Adipocyte (in vitro differentiated cells): ENCODE results near the gene HMCN1.

Source experiments
- DNase-seq: peaks from one replicate; pipeline ENCODE4 v3.0.0-alpha.2; 2015; ENCODE audit warnings: low read depth
- H3K27me3 ChIP-seq: replicated peaks from 2 replicates; pipeline ENCODE4 v1.7.0; 2013; ENCODE audit warnings: mild to moderate bottlenecking, low read length, moderate library complexity; ENCODE audit not compliant: control insufficient read depth, insufficient read depth
- H3K36me3 ChIP-seq: 2 replicates; pipeline ENCODE4 v1.7.0; 2013; ENCODE audit warnings: low read length, mild to moderate bottlenecking, moderate library complexity; ENCODE audit not compliant: control insufficient read depth, insufficient read depth, severe bottlenecking
- H3K4me1 ChIP-seq: 2 replicates; pipeline ENCODE4 v1.7.0; 2013; ENCODE audit warnings: mild to moderate bottlenecking, low read length, moderate library complexity; ENCODE audit not compliant: control insufficient read depth, insufficient read depth
- H3K4me3 ChIP-seq: 2 replicates; pipeline ENCODE4 v1.7.0; 2013; ENCODE audit warnings: mild to moderate bottlenecking, low read length, moderate library complexity
- H3K9ac ChIP-seq: 2 replicates; pipeline ENCODE4 v1.7.0; 2013; ENCODE audit warnings: mild to moderate bottlenecking, low read length, moderate library complexity
- H3K9me3 ChIP-seq: 2 replicates; pipeline ENCODE4 v1.7.0; 2013; ENCODE audit warnings: mild to moderate bottlenecking, low read length, moderate library complexity; ENCODE audit not compliant: control insufficient read depth

Gene HMCN1

DNA sequence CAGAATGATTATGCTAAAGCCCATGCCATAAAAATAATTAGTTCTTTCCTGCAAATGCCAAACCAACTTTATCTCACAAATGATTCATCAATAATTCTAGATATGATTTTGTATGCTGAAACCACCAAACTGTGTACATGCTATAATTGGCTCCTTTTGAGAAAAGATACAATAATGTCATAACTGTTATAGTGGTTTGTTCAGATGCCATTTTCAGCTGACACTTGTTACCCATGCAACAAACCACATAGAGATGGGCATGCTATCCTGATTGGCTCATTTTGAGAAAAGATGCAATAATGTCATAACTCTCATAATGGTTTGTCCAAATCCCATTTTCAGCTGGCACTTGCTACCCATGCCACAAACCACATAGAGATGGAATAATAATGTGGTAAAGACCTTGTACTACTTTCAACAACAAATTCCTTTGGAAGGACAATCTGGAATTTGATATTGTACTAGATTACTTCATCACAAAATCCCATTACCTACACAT lies 357.1 kb downstream of the HMCN1 start:
- Histone ChIP-seq H3K4me1 (peaks cover 14% of the 10 kb centered on the region), H3K9ac (no peak overlapping the region), H3K9me3 (no peaks in the 10 kb centered on the region), H3K27me3 (no peaks in the 10 kb centered on the region), H3K4me3 (no peak overlapping the region), H3K36me3 (peaks cover 4% of the 10 kb centered on the region)
- DNase-seq: no peak

DNA sequence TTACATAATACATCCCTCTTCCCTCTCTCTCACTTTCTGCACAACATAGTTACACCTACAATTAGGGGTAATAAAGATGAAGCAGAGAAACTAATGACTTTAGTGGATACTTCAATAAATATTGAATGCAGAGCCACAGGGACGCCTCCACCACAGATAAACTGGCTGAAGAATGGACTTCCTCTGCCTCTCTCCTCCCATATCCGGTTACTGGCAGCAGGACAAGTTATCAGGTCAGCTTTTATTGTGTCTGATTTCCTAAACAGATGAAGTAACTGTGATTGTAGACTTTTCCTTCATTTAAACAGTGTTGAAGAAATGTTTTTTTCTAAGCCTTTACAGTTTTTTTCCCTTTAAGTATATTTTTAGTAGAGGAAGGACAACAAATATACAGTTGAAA lies 359.2 kb downstream of the HMCN1 start:
- Histone ChIP-seq H3K9me3 (no peaks in the 10 kb centered on the region), H3K36me3 (no peaks in the 10 kb centered on the region), H3K4me3 (no peak overlapping the region), H3K9ac (no peak overlapping the region), H3K4me1 (peaks cover 14% of the 10 kb centered on the region), H3K27me3 (no peaks in the 10 kb centered on the region)
- peak; percentile 29 for DNase-seq

DNA sequence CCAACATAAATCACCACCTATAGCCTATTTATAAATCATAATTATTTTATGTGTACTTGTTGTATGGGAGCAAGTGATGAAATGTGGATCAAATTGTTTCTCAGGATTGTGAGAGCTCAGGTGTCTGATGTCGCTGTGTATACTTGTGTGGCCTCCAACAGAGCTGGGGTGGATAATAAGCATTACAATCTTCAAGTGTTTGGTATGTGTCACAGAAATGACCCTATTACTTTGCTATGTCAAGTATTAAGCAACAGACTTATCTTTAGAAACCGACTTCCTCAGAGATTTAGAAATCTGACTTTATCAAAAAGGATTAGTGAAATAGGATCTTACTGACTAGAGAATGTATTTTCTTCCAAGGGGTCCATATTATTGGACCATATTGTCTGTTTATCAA lies 360.0 kb downstream of the HMCN1 start:
- Histone ChIP-seq H3K36me3 (no peaks in the 10 kb centered on the region), H3K9ac (no peak overlapping the region), H3K27me3 (no peaks in the 10 kb centered on the region), H3K4me1 (peaks cover 14% of the 10 kb centered on the region), H3K4me3 (no peak overlapping the region), H3K9me3 (no peaks in the 10 kb centered on the region)
- DNase-seq: peak; percentile 57

DNA sequence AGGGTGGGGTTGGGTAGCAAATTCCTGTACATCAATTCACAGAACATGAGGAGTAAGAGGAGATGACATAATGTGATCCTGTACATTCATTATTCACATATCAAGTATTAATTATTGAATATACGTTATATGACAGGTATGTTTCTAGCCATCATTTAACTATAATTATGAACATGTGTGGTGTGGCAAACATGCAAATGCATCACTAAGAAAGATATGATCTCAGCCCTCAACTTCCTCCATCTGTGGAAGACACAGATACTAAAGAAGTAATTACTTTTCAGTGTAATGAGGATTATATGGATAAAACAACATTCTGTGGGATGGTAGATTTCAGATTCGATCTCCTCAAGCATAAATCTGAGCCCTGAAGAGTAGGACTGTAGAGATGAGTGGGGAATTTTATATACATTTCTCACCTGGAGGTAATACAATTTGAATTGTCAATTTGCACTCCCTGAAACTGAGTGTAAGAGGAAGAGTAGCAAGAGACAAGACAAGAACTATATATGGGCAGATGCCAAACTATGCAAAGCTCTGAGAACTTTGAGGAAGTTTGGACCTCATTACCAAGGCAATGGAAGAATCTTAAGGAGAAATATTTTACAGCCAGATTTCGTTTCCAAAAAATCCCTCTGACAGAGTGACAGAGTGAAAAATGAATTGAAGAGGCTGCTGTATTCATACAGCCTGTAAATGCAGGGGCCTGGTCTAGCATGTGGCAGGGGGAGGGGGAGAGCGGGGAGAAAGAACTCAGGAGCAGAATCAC lies 365.3 kb downstream of the HMCN1 start:
- no peak for DNase-seq
- H3K4me3 ChIP-seq: no peak overlapping the region

DNA sequence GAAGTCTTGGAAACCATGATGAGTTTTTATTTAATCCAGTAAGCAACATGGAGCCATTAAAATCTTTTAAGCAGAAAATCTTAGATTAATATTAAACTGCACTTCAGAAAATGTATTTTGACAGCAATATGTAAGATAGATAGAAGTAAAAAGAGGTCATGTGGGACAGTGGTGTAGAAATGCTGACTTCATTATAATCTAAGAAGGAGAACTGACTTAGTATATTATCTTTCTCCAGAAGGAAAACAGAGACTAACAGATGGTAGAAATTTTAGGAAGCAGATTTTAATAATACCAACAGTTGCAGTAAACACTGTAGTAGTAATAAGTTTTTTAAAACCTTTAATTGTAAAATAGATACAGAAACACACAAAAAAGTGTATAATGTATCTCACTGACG lies 367.9 kb downstream of the HMCN1 start:
- H3K9ac ChIP-seq: no peak overlapping the region
- H3K27me3 ChIP-seq: no peaks in the 10 kb centered on the region
- H3K4me3 ChIP-seq: peak overlapping the region; percentile 50
- peak; percentile 16 for DNase-seq
- no peaks in the 10 kb centered on the region for H3K36me3 ChIP-seq
- H3K4me1 ChIP-seq: peaks cover 15% of the 10 kb centered on the region
- H3K9me3 ChIP-seq: no peaks in the 10 kb centered on the region

More for the DNA sequence above, 365.3 kb downstream of the HMCN1 start:
- no peaks in the 10 kb centered on the region for H3K36me3 ChIP-seq
- no peaks in the 10 kb centered on the region for H3K9me3 ChIP-seq
- H3K4me1 ChIP-seq: peaks cover 18% of the 10 kb centered on the region
- H3K9ac ChIP-seq: no peak overlapping the region
- H3K27me3 ChIP-seq: no peaks in the 10 kb centered on the region

DNA sequence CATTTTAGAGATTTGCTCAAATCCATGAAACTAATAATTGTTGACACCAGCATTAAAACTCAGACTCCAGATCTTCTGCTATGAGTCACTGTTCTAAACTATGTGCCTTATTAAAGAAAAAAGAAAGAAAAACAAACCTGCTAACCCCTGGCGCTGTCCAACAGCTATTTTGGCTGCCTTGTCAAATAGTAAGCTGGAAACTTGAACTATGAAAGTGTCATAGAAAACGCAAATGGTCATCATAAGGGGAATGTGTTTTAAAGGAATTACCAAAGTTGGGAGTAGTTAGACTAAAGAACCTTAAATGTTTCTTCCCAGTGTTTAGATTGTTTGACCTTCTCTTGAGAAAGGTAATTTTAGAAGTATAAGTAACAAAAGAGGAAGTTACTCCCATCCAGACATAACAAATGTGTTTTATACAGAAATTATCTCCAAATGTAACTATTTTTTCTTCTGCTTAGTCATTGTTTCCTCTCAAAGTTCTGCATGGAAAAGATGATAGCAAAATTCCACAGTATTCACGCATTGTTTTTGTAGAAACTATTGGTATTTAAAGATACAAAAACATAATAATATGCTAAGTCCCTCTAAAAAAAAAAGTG lies 368.5 kb downstream of the HMCN1 start:
- H3K27me3 ChIP-seq: no peaks in the 10 kb centered on the region
- DNase-seq: peak; percentile 85
- H3K36me3 ChIP-seq: no peaks in the 10 kb centered on the region
- no peak overlapping the region for H3K9ac ChIP-seq
- peak overlapping the region; percentile 50 for H3K4me3 ChIP-seq
- H3K9me3 ChIP-seq: no peaks in the 10 kb centered on the region
- peaks cover 15% of the 10 kb centered on the region for H3K4me1 ChIP-seq

DNA sequence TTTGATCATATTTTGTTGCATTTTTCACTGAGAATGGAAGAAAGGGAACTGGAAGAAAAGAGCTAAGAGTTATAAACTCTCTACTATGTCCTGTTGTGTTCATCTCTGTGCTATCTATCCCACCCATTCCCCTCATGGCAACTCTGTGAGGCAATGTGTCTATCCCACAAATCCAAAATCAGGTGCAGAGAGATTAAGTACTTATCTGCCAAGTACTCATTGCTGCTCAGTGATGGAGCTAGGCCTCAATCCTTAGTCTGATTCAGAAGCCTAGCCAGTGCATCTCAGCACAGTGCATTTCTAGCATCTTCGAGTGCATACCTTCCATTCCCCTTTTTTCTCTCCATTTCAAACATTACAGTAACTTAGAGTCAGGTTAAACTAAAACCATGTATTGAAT lies 370.3 kb downstream of the HMCN1 start:
- H3K9me3 ChIP-seq: no peaks in the 10 kb centered on the region
- DNase-seq: no peak
- no peaks in the 10 kb centered on the region for H3K36me3 ChIP-seq
- H3K4me3 ChIP-seq: no peak overlapping the region
- no peaks in the 10 kb centered on the region for H3K27me3 ChIP-seq
- H3K4me1 ChIP-seq: peaks cover 15% of the 10 kb centered on the region
- no peak overlapping the region for H3K9ac ChIP-seq

DNA sequence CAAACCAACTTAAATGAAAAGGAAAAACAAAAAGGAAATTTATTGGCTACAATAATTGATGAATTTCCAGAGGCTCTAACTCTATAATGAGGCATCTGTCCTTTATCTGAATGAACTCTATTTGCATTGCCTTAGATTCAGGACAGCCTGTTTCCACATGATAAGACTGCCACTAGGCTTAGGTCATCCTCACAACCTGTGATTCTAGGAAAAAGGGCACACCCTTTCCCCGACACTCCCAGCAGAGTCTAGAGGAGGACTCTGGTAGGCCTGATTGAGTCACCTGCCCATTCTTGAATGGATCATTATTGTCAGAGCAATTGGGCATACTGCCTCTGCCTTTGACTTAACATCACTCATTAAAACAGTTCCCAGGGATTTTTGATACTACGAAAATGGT lies 378.1 kb downstream of the HMCN1 start:
- H3K4me1 ChIP-seq: peaks cover 3% of the 10 kb centered on the region
- H3K4me3 ChIP-seq: no peak overlapping the region
- no peak for DNase-seq
- H3K9ac ChIP-seq: no peak overlapping the region
- H3K9me3 ChIP-seq: no peaks in the 10 kb centered on the region
- no peaks in the 10 kb centered on the region for H3K27me3 ChIP-seq
- no peaks in the 10 kb centered on the region for H3K36me3 ChIP-seq

DNA sequence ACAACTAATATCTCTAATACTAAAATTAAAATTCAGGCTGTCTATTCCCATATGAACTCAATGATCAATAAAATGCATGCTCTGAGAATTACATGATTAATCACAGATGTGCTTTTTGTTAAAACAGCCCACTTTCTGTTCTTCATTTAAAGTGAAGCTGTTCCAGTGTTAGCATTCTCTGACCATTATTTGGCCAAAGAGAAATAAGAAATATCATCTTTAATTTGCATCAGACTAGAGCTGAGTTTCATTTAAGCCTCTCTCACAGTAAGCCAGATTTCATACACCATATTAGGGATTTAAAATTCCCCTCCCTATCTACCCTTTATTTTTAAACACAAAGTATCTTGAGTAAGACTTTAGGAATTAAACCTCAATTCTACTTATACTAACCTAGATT lies 379.3 kb downstream of the HMCN1 start:
- Histone ChIP-seq H3K9ac (no peak overlapping the region), H3K4me3 (no peak overlapping the region), H3K4me1 (peaks cover 3% of the 10 kb centered on the region), H3K9me3 (no peaks in the 10 kb centered on the region), H3K36me3 (no peaks in the 10 kb centered on the region), H3K27me3 (no peaks in the 10 kb centered on the region)
- DNase-seq: peak; percentile 79

DNA sequence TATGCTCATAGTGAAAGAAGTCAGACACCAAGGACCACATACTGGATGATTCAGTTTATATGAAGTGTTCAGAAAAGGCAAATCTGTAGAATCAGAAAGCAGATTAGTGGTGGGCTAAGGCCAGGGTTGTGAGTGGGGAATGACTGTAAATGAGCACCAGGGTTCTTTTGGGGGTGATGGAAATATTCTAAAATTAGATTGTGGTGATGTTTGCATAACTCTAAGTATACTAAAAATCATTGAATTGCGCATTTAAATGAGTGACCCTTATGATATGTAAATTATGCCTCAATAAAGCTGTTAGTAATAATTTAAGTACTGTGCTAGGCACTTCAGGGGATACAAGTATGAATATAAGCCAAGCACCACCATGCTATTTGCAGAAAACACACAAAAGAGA lies 384.5 kb downstream of the HMCN1 start:
- Histone ChIP-seq H3K4me3 (no peak overlapping the region), H3K9ac (no peak overlapping the region), H3K4me1 (peaks cover 2% of the 10 kb centered on the region), H3K27me3 (no peaks in the 10 kb centered on the region), H3K9me3 (no peaks in the 10 kb centered on the region), H3K36me3 (no peaks in the 10 kb centered on the region)
- DNase-seq: no peak

DNA sequence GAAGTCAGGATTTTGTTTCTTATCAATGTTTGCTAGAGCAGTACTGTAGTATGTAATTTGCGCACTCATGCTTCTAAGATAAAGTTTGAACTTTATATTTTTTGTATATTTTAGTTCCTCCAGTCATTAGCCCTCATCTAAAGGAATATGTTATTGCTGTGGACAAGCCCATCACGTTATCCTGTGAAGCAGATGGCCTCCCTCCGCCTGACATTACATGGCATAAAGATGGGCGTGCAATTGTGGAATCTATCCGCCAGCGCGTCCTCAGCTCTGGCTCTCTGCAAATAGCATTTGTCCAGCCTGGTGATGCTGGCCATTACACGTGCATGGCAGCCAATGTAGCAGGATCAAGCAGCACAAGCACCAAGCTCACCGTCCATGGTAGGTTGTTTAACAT lies 388.6 kb downstream of the HMCN1 start:
- Histone ChIP-seq H3K4me1 (no peaks in the 10 kb centered on the region), H3K36me3 (no peaks in the 10 kb centered on the region), H3K9ac (no peak overlapping the region), H3K27me3 (no peaks in the 10 kb centered on the region), H3K4me3 (no peak overlapping the region), H3K9me3 (no peaks in the 10 kb centered on the region)
- DNase-seq: no peak
